Stimulated activated CD8-positive, alpha-beta memory T cell treated with anti-CD3 and anti-CD28 coated beads, Interleukin-2, amount 100 ng/mL, for 48 hours (primary cell): ENCODE data around the gene NKAIN2.
"Not testable (repeated sequence)": the region's sequence is repeated elsewhere in the genome, so short reads cannot be mapped to it uniquely, and the experiment has no call there.

Experiments used
- DNase-seq, 2 donors: peaks; one replicate each; pipeline ENCODE4 v3.0.0-alpha.2; 2020; ENCODE audit warnings: low read depth in 2 of 2

The NKAIN2 gene

GRCh38 chr6:124090491-124090890, 286.8 kb downstream of the NKAIN2 start:
- DNase-seq, result no peak

- no peak for DNase-seq
These were observed 295.9 kb downstream of the NKAIN2 start for GRCh38 chr6:124099520-124099919.

DNA sequence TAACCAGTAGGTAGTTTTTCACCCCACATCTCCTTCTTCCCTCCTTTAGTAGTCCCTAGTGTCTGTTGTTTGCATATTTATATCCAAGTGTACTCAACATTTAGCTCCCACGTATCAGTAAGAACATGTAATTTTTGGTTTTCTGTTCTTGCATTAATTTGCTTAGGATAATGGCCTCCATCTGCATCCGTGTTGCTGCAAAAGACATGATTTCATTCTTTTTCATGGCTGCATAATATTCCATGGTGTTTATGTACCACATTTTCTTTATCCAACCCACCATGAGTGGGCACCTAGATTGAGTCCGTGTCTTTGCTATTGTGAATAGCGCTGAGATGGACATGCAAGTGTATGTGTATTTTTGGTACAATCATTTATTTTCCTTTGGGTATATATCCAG, 306.8 kb downstream of the NKAIN2 start:
- DNase-seq, result no peak

- DNase-seq, result no peak
These were observed 315.9 kb downstream of the NKAIN2 start for GRCh38 chr6:124119596-124119995.

DNA sequence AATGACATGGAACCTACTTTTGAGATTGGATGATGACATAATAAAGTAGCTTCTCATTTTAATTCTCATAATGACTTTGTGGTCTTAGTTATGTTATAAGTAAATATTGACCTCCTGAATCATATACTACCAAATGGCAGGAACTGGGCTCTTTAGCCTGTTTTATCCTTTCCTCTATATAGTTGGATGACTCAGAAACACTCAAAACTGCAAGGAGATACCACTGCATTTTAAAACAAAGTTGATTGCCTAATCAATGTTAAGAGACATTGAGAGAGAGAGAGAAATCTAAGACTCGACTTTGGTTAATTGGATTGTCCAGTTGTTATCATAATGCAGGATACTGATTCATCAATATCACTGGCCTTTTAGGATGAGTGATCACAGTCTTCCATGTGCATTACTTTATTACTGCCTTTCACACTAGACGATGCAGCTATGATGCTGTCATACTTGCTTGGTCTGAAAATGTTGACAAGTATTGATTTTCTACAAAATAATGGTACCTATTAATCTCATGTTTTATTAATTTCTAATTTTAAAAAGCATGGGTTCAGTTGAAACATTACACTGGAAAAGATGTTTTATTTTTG, 320.0 kb downstream of the NKAIN2 start:
- DNase-seq, result no peak

- DNase-seq, result no peak
These were observed 327.6 kb downstream of the NKAIN2 start for GRCh38 chr6:124131259-124131658.

DNA sequence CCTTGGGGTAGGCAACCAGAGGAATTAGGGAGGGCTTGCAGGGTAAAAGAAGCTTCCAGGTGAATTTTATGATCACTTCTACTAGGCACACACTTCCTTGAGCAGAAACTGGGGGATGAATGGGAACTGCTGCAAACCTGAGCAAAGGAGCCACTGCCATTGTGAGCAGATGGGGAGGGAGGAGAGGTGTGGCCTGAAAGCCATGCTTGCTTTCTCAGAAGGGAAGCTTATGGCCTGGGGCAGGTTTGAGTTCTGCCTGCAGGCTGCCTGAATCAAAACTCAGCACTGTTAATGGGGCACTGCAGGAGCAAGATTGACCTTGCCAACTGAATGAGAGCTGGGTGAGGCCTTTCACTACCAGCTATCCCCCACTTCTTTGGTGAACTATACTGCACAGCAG, 328.1 kb downstream of the NKAIN2 start:
- DNase-seq, result no peak

- DNase-seq, result no peak
These were observed 328.6 kb downstream of the NKAIN2 start for GRCh38 chr6:124132256-124132655.

- DNase-seq, result no peak
These were observed 339.2 kb downstream of the NKAIN2 start for GRCh38 chr6:124142852-124143251.

- no peak for DNase-seq
These were observed 339.8 kb downstream of the NKAIN2 start for GRCh38 chr6:124143435-124143834.

GRCh38 chr6:124147621-124148020, 344.0 kb downstream of the NKAIN2 start:
- no peak for DNase-seq

DNA sequence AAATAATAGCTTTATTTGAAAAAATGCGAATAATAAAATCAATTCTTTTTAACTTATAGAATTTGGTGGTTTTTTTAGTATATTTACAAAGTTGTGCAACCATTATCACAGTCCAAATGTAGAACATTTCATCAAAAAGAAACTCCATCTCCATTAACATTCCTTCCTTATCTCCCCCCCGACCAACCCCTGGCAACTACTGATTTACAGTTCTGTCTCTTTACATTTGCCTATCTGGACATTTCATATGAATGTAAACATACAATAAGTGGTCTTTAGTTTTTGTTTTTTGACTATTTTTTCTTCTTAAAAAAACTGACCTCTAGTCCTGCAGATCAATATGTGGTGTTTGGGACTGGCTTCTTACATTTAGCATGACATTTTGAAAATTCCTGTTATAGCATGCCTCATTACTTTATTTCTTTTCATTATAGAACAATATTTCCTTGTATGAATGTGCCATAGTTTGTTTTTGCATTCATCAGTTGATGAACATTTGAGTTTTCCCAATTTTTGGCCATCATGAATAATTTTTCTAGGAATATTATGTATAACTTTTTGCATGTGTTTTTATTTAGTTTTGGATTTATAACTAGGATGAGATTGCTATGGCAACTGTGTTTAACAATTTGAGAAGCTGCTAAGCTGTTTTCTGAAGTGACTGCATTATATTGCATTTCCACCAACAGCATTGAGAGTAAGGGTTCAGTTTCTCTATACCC, 344.7 kb downstream of the NKAIN2 start:
- no peak for DNase-seq

- no peak for DNase-seq
These were observed 346.0 kb downstream of the NKAIN2 start for GRCh38 chr6:124149646-124150045.

DNA sequence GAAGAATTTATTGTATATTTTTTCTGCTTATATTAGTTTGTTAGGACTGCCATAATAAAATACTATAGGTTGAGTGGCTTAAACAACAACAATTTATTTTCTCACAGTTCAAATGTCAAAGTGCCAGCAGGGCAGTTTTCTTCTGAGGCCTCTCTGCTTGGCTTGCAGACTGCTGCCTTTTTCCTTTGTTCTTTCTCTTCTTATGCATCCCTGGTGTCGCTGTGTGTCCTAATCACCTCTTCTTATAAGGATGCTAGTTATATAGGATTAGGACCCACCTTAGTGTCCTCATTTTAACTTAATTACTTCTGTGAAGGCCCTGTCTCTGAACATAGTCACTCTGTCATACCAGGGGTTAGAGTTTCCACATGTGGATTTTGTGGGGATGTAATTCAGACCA, 354.4 kb downstream of the NKAIN2 start:
- no peak for DNase-seq

- no peak for DNase-seq
These were observed 360.0 kb downstream of the NKAIN2 start for GRCh38 chr6:124163676-124164075.

- no peak for DNase-seq
These were observed 360.7 kb downstream of the NKAIN2 start for GRCh38 chr6:124164343-124164742.

DNA sequence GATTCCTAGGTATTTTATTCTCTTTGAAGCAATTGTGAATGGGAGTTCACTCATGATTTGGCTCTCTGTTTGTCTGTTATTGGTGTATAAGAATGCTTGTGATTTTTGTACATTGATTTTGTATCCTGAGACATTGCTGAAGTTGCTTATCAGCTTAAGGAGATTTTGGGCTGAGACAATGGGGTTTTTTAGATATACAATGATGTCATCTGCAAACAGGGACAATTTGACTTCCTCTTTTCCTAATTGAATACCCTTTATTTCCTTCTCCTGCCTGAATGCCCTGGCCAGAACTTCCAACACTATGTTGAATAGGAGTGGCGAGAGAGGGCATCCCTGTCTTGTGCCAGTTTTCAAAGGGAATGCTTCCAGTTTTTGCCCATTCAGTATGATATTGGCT, 363.6 kb downstream of the NKAIN2 start:
- DNase-seq, result not testable (repeated sequence)

GRCh38 chr6:124190256-124190655, 386.6 kb downstream of the NKAIN2 start:
- no peak for DNase-seq

- no peak for DNase-seq
These were observed 389.5 kb downstream of the NKAIN2 start for GRCh38 chr6:124193132-124193531.

- DNase-seq, result no peak
These were observed 393.5 kb downstream of the NKAIN2 start for GRCh38 chr6:124197148-124197547.

DNA sequence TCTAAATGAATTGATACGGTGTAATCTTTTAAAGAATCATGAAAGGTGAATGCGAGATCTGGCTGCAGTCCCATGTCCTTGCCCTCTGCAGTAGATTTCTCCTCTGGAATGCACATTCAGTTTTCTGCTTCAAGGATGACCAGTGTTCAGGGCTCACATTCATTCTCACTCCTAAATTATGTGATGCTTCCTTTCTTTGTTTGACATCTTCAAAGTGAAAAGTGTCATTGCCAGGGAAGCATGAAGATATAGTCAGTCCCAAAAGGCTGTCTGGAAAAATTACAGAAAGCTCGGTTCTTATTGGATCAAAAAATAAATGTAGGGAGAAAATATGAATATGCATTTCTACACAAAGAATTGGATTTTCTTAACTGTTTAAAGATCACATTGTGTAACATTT, 395.6 kb downstream of the NKAIN2 start:
- no peak for DNase-seq

DNA sequence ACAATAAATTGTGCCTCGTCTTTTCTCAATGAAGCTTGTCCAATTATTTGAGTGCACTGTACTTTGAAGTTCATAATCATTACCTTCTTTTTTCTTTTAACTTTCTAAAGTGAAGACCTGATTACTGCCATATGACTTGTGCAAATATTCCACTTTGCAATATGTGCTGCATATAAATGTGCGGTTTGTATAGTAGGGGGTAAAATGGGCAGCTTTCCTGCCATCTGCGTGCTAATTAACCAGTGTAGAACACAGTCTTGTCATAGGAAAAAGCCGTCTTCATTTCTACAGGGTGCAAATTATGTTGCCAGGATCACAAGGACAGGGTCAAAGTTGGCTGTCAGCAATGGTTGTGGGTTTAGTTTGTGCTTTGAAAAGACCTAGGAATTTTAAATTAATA, 397.0 kb downstream of the NKAIN2 start:
- no peak for DNase-seq

GRCh38 chr6:124203101-124203811, 399.6 kb downstream of the NKAIN2 start:
- no peak for DNase-seq
